Ovary (tissue), 9 donors: Measurements from ENCODE around the gene F7. TPM values are rescaled to one million over a fixed set of nuclear protein-coding genes. Genes with fewer than 3 reads are reported as not detected.
A peak's percentile ranks its signal among the peaks of the same experiment; 100 is the strongest.

Experiments
- DNase-seq, 5 donors: peaks; one replicate each; pipeline ENCODE4 v3.0.0-alpha.2; 2019 to 2020
- H3K27ac ChIP-seq, 2 donors: fragments of 200-600 bp; one replicate each; pipeline versions ENCODE4 v1.5.1 to v1.8.0; 2019 to 2022
- H3K27me3 ChIP-seq: fragments of 200-600 bp; one replicate; pipeline ENCODE4 v1.8.0; 2022
- H3K36me3 ChIP-seq: fragments of 200-600 bp; sonication (generic); one replicate; pipeline ENCODE4 v1.5.1; 2019
- H3K4me1 ChIP-seq: one replicate; pipeline ENCODE4 v1.8.1; 2013; ENCODE audit warnings: mild to moderate bottlenecking, moderate library complexity; ENCODE audit not compliant: insufficient read depth
- H3K4me3 ChIP-seq: fragments of 200-600 bp; sonication (generic); one replicate; pipeline ENCODE4 v1.5.1; 2017
- H3K9me3 ChIP-seq, 2 donors: fragments of 200-600 bp in 1 of 2; sonication (generic) in 1 of 2; one replicate each; pipeline versions ENCODE4 v1.5.1 to v1.8.1; 2013 to 2019; ENCODE audit warnings: mild to moderate bottlenecking in 1 of 2, moderate library complexity in 1 of 2
- EP300 ChIP-seq: sonication (generic); formaldehyde crosslinking; IDR thresholded peaks from one replicate; pipeline ENCODE4 v1.6.1; 2017; ENCODE audit warnings: antibody characterized with exemption
- POLR2A ChIP-seq: fragments of 450-650 bp; IDR thresholded peaks from one replicate; pipeline ENCODE4 v1.6.1; 2017; ENCODE audit warnings: antibody characterized with exemption, mild to moderate bottlenecking, moderate library complexity
- WGBS, 3 donors: extraction: QIAGEN DNeasy Blood & Tissue Kit in 1 of 3; methylation state at CpG; one replicate each; pipeline versions ENCODE4 v1.1.5 to v1.1.7; 2013 to 2017; 5-methylcytosine and 5-hydroxymethylcytosine counted together
- intact Hi-C, 4 donors: fragments of 100-400 bp; cut with DNase I; formaldehyde crosslinking; loops; one replicate each; pipeline versions ENCODE4 v1.11.0 to v1.15.1; 2022 to 2023
- polyA plus RNA-seq, 2 donors: library from polyadenylated mRNA; stranded (reverse); fragments of 200-250 nt in 1 of 2; fragments of 350-450 nt in 1 of 2; fragmentation: Illumina TruSeq in 1 of 2; extraction: RNeasy Lipid Tissue Mini Kit (QIAGEN cat#74804) in 1 of 2; gene quantifications; one replicate each; pipeline ENCODE4 v1.2.3, GENCODE V29; 2013 to 2014
- total RNA-seq, 7 donors: library from RNA; depleted of rRNA in 2 of 7; stranded (reverse); fragments of >200 nt in 2 of 7; fragmentation: NEBNext Ultra II Directional in 3 of 7; extraction: Animal tissue kit (Norgen Biotek cat#: 25700) in 3 of 7; gene quantifications; one replicate each; pipeline versions ENCODE4 v1.1.0 to v1.2.4, GENCODE V29; 2016 to 2023
- TF ChIP-seq, protein P1 (sequence below), 3 donors: fragments of 450-650 bp in 2 of 3; fragments of 200-600 bp in 1 of 3; IDR thresholded peaks; one replicate each; pipeline versions ENCODE4 v1.5.1 to v1.8.0; 2016 to 2022; ENCODE audit warnings: antibody characterized with exemption in 3 of 3, mild to moderate bottlenecking in 1 of 3
- donor health status: DM: no; HTN: no; CAD: no; lungs with moderate emphysema.
- donor health status: DM: no; HTN: no; CAD: no.
- donor health status: Bipolar disorder and iron deficiency.
- donor health status: DM: yes; HTN: yes; CAD: no.
- donor health status: DM: no; HTN: no; CAD: no.
- donor health status: DM: yes; HTN: yes; CAD: no.

F7 gene
- total and polyA plus RNA-seq, 9 donors, result 0.11 to 2.1 (median 0.35) TPM; not detected in 2

DNA sequence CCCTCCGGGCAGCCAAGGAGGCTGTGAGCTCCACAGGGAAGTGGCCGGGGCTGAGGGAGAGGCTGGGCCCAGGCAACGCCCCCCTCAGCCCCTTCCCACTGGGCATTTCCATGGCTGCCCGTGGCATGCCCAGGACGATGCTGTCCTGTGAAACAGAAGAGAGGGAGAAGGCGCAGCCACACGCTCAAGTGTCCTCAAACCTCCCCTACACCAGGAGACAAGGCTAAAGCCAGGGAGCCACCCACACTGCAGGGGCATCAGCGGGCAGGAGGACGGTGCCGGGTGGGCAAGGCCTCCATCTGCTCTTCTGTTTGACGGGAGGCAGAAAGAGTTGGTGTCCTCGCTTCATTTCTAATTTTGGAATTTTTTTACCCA, 38.7 kb downstream of the F7 start:
- H3K4me1 ChIP-seq, result no peaks in the 10 kb centered on the region
- no peak overlapping the region for H3K4me3 ChIP-seq
- H3K27ac ChIP-seq, result no peak overlapping the region
- no peaks in the 10 kb centered on the region for H3K27me3 ChIP-seq
- TF ChIP-seq, protein P1, sequence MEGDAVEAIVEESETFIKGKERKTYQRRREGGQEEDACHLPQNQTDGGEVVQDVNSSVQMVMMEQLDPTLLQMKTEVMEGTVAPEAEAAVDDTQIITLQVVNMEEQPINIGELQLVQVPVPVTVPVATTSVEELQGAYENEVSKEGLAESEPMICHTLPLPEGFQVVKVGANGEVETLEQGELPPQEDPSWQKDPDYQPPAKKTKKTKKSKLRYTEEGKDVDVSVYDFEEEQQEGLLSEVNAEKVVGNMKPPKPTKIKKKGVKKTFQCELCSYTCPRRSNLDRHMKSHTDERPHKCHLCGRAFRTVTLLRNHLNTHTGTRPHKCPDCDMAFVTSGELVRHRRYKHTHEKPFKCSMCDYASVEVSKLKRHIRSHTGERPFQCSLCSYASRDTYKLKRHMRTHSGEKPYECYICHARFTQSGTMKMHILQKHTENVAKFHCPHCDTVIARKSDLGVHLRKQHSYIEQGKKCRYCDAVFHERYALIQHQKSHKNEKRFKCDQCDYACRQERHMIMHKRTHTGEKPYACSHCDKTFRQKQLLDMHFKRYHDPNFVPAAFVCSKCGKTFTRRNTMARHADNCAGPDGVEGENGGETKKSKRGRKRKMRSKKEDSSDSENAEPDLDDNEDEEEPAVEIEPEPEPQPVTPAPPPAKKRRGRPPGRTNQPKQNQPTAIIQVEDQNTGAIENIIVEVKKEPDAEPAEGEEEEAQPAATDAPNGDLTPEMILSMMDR (IDR thresholded peaks at IDR 0.05), result no peak
- TF ChIP-seq POLR2A (no peak), EP300 (no peak)
- 88 to 91% (median 91%) methylated on average over 12 of the region's 12 CpGs for WGBS, 3 donors
- intact Hi-C loops, result no loop called here
- no peaks in the 10 kb centered on the region for H3K9me3 ChIP-seq
- DNase-seq, result no peak
- no peaks in the 10 kb centered on the region for H3K36me3 ChIP-seq

DNA sequence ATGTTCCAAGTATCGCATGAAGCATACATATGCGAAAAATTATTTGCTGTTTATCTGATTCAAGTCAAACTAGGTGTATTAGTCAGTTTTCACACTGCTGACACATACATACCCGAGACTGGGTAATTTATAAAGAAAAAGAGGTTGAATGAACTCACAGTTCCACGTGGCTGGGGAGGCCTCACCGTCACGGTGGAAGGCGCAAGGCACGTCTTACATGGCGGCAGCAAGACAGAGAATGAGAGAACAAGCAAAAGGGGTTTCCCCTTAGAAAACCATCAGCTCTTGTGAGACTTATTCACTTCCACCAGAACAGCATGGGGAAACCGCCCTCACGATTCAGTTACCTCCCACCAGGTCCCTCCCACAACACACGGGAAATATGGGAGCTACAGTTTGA, 39.9 kb downstream of the F7 start:
- 90 to 92% (median 91%) methylated on average over 12 of the region's 12 CpGs for WGBS, 3 donors
- TF ChIP-seq EP300, result no peak
- TF ChIP-seq, protein P1 (IDR thresholded peaks at IDR 0.05), result no peak
- TF ChIP-seq POLR2A, result no peak
- Histone ChIP-seq H3K4me1 (no peaks in the 10 kb centered on the region), H3K4me3 (no peak overlapping the region), H3K27ac (no peak overlapping the region), H3K27me3 (no peaks in the 10 kb centered on the region), H3K9me3 (no peaks in the 10 kb centered on the region), H3K36me3 (no peaks in the 10 kb centered on the region)
- no peak for DNase-seq
- intact Hi-C loops, result no loop called here

DNA sequence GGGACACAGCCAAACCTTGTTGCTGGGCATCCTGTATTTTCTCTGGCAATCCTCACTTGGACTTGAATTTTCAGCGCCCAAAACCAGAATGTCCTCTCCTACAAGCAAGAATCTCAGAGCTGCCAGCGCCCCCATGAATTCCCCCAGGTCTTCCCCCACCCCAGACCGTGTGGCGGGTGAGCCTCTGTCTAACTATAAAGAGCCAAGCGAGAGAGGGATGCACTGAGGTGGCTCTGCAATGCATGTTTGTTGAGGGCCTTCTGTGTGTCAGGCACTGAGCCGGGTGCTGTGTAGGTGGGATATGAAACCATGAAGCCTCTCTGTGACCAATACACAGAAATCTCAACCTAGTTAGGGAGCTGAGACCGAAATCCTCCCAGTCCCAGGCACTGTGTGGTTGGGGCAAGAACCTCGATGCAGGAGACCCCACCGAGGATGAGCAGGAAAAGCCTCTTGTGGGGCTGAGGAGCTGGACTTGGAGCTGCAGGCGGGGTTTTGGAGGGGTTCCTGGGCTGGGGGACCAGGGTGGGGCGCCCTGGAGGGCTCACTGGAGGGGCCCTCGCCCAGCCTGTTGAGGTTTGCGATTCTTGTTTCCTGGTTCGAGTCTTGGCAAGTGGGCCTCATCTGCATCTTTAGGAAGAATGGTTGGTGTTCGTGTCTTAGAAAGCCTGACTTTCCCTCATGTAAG, 40.5 kb downstream of the F7 start:
- Histone ChIP-seq H3K9me3 (no peaks in the 10 kb centered on the region), H3K27me3 (no peaks in the 10 kb centered on the region), H3K36me3 (no peaks in the 10 kb centered on the region), H3K4me3 (no peak overlapping the region), H3K4me1 (no peaks in the 10 kb centered on the region), H3K27ac (no peak overlapping the region)
- TF ChIP-seq POLR2A (no peak), EP300 (no peak)
- TF ChIP-seq, protein P1 (IDR thresholded peaks at IDR 0.05), result no peak
- WGBS, 3 donors, result 90 to 92% (median 92%) methylated on average over 15 of the region's 15 CpGs
- intact Hi-C loops, result no loop called here
- peak in 1 of 5 donors; percentile 6 for DNase-seq

DNA sequence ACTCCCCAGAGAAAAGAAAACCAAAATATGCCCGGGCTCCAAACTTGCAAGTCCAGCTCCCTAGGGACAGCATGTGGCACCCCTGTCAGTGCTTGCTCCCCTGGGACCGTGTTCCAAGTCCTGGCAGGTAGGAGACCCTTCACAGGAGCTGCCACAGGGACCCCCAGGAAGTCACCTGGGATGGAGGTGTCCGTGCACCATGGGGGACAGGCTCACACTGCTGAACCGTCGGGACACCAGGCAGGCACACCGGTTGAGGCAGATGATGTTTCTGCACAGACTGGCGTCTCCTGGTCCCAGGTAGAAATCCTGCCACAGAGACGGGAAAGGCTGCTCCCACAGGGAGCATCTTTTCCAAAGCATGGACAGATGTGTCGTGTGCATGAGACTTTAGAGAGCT, 41.2 kb downstream of the F7 start:
- Histone ChIP-seq H3K9me3 (no peaks in the 10 kb centered on the region), H3K4me1 (peaks cover under 1% of the 10 kb centered on the region), H3K36me3 (no peaks in the 10 kb centered on the region), H3K27ac (no peak overlapping the region), H3K27me3 (no peaks in the 10 kb centered on the region), H3K4me3 (no peak overlapping the region)
- 83 to 89% (median 83%) methylated on average over 9 of the region's 9 CpGs for WGBS, 3 donors
- DNase-seq, result peak in 1 of 5 donors; percentile 10
- TF ChIP-seq, protein P1 (IDR thresholded peaks at IDR 0.05), result no peak
- TF ChIP-seq EP300 (no peak), POLR2A (no peak)
- intact Hi-C loops, result no loop called here
